ENCODE results near the gene ACTRT2.

GRCh38 chr1:2987773-2988172, 33.5 kb upstream of the ACTRT2 start:
- TF ChIP-seq CTCF (IDR thresholded peaks at IDR 0.05) (no peak), POLR2A (IDR thresholded peaks at IDR 0.05) (no peak)
